Measurements from ENCODE around the gene PGA3. TPM values are rescaled to one million over a fixed set of nuclear protein-coding genes. Genes with fewer than 3 reads are reported as not detected.
"Not testable (repeated sequence)": the region's sequence is repeated elsewhere in the genome, so short reads cannot be mapped to it uniquely, and the experiment has no call there.

The PGA3 gene
- total RNA-seq, 2 experiments from 2014 or later = not detected

- DNase-seq (no peak), ATAC-seq (peak; percentile 16)
- Mint-ChIP-seq H3K27ac (no peak overlapping the region), H3K4me1 (peaks cover 4% of the 10 kb centered on the region), H3K4me3 (no peak overlapping the region), H3K9me3 (ENCODE audit: low read depth) (peaks cover 2% of the 10 kb centered on the region), H3K27me3 (peaks cover 31% of the 10 kb centered on the region), H3K36me3 (no peaks in the 10 kb centered on the region)
- CTCF ChIA-PET = no interaction called here
Measured at GRCh38 chr11:61201476-61201875, 1.8 kb upstream of the PGA3 start.

- CTCF ChIA-PET; H3K36me3 Mint-ChIP-seq; H3K9me3 Mint-ChIP-seq (ENCODE audit: low read depth); DNase-seq; H3K4me1 Mint-ChIP-seq; H3K4me3 Mint-ChIP-seq; H3K27ac Mint-ChIP-seq; ATAC-seq: not testable (repeated sequence)
- H3K27me3 Mint-ChIP-seq = peaks cover 27% of the 10 kb centered on the region
Measured at GRCh38 chr11:61203873-61204272, 558 bp downstream of the PGA3 start.

DNA sequence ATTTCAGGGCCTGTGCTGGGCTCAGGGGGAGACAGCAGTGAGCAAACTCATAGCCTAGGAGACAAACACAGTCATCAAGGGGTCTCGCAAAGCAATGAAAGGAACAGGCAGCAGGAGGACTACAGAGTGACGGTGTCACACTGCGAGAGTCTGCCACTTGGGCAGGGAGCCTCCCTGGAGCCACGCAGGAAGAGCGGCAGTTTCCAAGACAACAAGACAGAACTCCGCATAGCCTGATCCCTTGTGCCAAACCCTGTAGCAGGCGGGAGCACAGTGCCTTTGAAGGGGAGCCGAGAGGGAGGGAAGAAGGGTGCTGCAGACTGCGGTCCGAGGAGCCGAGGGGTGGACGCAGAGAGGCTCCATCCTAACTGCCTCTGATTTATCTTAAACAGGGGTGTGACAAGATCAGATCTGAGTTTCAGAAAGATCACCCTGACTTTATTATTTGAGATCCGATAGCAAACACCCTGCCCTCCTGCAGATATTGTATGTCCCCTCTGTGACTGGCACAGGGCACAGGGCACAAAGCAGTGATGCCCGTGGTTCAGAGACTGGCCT is 1.3 kb downstream of the PGA3 start:
- ATAC-seq; H3K27ac Mint-ChIP-seq; H3K4me1 Mint-ChIP-seq; DNase-seq; H3K9me3 Mint-ChIP-seq (ENCODE audit: low read depth); H3K4me3 Mint-ChIP-seq; CTCF ChIA-PET; H3K36me3 Mint-ChIP-seq: not testable (repeated sequence)
- H3K27me3 Mint-ChIP-seq = peaks cover 27% of the 10 kb centered on the region

DNA sequence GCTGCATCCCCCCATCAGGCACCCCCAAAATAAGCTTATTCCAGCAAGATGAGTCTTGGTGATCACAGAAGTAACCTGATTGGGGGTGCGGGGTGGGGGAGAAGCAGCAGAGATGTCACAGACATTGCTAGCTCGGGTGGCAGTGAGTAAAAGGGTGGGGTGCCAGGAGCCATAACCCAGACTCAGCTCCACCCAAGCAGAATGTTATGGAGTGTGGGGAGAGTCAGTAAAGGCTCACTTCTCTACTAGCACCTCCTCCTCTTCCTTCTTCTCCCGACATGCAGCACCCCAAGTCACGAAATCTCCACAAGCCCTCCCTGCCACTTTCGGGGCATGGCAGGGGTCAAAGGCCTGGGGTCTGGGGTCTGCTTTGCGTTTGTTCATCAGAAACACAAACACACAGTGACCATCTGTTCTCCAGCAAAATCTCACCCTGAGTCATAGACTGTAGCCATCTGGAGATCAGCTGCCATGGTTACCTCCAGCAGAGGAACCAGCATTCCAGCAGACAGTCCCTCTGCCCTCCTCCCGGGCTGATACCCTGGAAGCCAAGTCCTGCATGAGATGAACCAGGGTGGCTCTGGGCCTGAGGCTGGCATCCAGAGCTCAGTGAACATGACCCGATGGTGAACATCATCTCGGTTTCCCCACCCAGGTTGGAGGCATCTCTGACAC is 4.5 kb downstream of the PGA3 start:
- H3K27me3 Mint-ChIP-seq = not testable (repeated sequence)

DNA sequence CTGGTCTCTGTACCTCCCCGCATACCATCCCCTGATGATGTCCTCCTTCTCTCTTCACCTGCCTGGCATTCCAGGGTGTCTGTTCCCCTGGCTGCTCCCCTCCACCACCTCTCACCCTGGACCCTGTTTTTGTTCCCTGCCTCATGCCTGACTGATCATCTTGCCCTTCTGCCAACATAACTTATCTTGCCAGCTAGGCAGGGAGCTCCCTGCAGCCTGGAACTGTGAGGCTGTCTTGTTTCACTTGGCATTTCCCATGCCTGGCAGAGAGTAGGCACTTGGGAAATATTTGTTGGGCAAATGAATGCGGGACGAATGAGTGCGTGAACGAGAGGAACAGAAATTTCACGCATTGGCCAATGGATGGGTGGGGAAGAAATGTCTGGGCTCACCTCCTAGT is 7.3 kb downstream of the PGA3 start:
- H3K27ac Mint-ChIP-seq; H3K4me3 Mint-ChIP-seq; ATAC-seq; H3K36me3 Mint-ChIP-seq; CTCF ChIA-PET; DNase-seq; H3K27me3 Mint-ChIP-seq; H3K9me3 Mint-ChIP-seq (ENCODE audit: low read depth); H3K4me1 Mint-ChIP-seq: not testable (repeated sequence)

More for the DNA sequence above, 4.5 kb downstream of the PGA3 start:
- H3K36me3 Mint-ChIP-seq; H3K9me3 Mint-ChIP-seq (ENCODE audit: low read depth); H3K27ac Mint-ChIP-seq; DNase-seq; ATAC-seq; H3K4me1 Mint-ChIP-seq; H3K4me3 Mint-ChIP-seq; CTCF ChIA-PET: not testable (repeated sequence)

DNA sequence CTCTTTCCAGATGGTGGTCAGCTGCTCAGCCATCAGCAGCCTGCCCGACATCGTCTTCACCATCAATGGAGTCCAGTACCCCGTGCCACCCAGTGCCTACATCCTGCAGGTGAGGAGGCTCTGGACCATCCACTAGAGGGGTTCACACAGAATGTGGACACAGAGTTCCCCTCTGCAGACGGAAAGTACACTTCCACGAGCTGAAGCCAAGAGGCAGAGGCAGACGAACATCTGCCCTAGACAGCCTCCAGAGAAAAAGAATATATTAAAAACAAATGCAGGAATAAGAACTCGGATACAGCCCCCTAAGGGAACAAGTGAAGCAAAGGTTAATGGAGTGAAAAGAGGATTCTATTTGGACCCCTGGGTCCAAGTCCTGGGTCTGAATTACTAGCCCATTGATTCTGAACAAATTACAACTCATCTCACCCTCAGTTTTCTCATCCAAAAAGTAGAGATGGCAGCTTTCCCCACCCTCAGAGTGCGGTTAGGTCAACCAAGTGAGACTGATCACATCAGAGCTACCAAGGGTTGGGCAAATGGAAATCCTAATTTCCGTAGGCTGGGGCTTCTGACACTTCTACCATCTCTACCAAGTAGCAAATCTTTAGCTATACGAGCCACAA is 8.1 kb downstream of the PGA3 start:
- H3K36me3 Mint-ChIP-seq; ATAC-seq; H3K4me3 Mint-ChIP-seq; CTCF ChIA-PET; H3K27ac Mint-ChIP-seq; H3K9me3 Mint-ChIP-seq (ENCODE audit: low read depth); H3K4me1 Mint-ChIP-seq; H3K27me3 Mint-ChIP-seq; DNase-seq: not testable (repeated sequence)

GRCh38 chr11:61212202-61212601 is 8.9 kb downstream of the PGA3 start:
- CTCF ChIA-PET, H3K4me1 Mint-ChIP-seq, H3K27me3 Mint-ChIP-seq: not testable (repeated sequence)

GRCh38 chr11:61213711-61214324 is 10.5 kb downstream of the PGA3 start:
- ATAC-seq; H3K27ac Mint-ChIP-seq; H3K4me1 Mint-ChIP-seq; CTCF ChIA-PET; H3K4me3 Mint-ChIP-seq; H3K27me3 Mint-ChIP-seq; DNase-seq; H3K9me3 Mint-ChIP-seq (ENCODE audit: low read depth); H3K36me3 Mint-ChIP-seq: not testable (repeated sequence)

More at GRCh38 chr11:61212202-61212601, 8.9 kb downstream of the PGA3 start:
- not testable (repeated sequence) for H3K9me3 Mint-ChIP-seq (ENCODE audit: low read depth); H3K36me3 Mint-ChIP-seq; H3K27ac Mint-ChIP-seq; H3K4me3 Mint-ChIP-seq; DNase-seq; ATAC-seq

DNA sequence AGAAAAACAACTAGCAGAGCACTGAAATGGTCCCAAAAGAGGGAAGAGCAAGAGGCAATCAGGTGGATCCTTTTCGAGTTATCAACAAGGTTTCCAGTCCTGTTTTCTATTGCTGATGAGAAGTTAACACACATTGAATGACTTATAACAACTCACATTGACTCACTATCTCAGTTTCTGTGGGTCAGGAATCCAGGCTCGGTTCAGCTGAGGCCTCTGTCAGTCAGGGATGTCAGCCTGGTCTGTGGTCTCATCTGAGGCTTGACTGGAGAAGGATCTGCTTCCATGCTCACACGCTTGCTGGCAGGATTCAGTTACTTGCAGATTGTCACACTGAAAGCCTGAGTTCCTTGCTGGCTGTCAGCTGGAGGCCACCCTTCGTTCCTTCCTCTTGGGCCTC is 15.0 kb downstream of the PGA3 start:
- CTCF ChIA-PET; H3K9me3 Mint-ChIP-seq (ENCODE audit: low read depth); H3K27ac Mint-ChIP-seq; H3K36me3 Mint-ChIP-seq; DNase-seq; H3K4me1 Mint-ChIP-seq; H3K27me3 Mint-ChIP-seq; H3K4me3 Mint-ChIP-seq; ATAC-seq: not testable (repeated sequence)

DNA sequence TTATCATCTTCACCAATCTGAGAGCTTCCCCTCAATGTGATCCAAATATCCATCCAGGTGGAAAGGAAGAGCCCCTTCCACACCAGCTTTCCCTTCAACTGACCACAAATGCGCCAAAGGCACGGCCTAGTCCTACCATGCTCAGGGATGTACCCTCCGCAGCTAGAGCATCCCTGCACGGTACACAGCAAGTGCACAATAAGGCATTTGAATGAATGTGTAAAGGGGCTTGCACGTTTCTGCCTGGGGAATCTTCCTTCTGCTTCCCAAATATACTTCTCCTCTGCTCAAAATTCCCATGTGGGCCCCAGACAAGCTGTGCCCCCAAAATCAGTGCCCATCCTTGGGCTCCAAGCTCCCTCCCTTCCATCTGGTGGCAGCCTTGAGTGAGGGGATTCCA is 15.7 kb downstream of the PGA3 start:
- DNase-seq; H3K36me3 Mint-ChIP-seq; H3K27ac Mint-ChIP-seq; H3K9me3 Mint-ChIP-seq (ENCODE audit: low read depth); CTCF ChIA-PET; H3K4me1 Mint-ChIP-seq; ATAC-seq; H3K27me3 Mint-ChIP-seq; H3K4me3 Mint-ChIP-seq: not testable (repeated sequence)

- DNase-seq, CTCF ChIA-PET: not testable (repeated sequence)
Measured at GRCh38 chr11:61222047-61222446, 18.7 kb downstream of the PGA3 start, which contains the start of gene PGA4. PGA4 (plus strand) TSS chr11:61222347; CDS start chr11:61222401, 54 bp downstream.

GRCh38 chr11:61222692-61223091 is 19.4 kb downstream of the PGA3 start:
- CTCF ChIA-PET; H3K27ac Mint-ChIP-seq; H3K4me1 Mint-ChIP-seq; H3K9me3 Mint-ChIP-seq (ENCODE audit: low read depth); ATAC-seq; H3K4me3 Mint-ChIP-seq; H3K36me3 Mint-ChIP-seq; DNase-seq; H3K27me3 Mint-ChIP-seq: not testable (repeated sequence)

More at GRCh38 chr11:61222047-61222446, 18.7 kb downstream of the PGA3 start, which contains the start of gene PGA4:
- H3K9me3 Mint-ChIP-seq (ENCODE audit: low read depth); H3K27me3 Mint-ChIP-seq; ATAC-seq; H3K4me1 Mint-ChIP-seq; H3K27ac Mint-ChIP-seq; H3K4me3 Mint-ChIP-seq; H3K36me3 Mint-ChIP-seq: not testable (repeated sequence)

DNA sequence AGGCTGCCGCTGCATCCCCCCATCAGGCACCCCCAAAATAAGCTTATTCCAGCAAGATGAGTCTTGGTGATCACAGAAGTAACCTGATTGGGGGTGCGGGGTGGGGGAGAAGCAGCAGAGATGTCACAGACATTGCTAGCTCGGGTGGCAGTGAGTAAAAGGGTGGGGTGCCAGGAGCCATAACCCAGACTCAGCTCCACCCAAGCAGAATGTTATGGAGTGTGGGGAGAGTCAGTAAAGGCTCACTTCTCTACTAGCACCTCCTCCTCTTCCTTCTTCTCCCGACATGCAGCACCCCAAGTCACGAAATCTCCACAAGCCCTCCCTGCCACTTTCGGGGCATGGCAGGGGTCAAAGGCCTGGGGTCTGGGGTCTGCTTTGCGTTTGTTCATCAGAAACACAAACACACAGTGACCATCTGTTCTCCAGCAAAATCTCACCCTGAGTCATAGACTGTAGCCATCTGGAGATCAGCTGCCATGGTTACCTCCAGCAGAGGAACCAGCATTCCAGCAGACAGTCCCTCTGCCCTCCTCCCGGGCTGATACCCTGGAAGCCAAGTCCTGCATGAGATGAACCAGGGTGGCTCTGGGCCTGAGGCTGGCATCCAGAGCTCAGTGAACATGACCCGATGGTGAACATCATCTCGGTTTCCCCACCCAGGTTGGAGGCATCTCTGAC is 23.3 kb downstream of the PGA3 start:
- ATAC-seq; H3K36me3 Mint-ChIP-seq; H3K9me3 Mint-ChIP-seq (ENCODE audit: low read depth); H3K4me1 Mint-ChIP-seq; CTCF ChIA-PET; H3K4me3 Mint-ChIP-seq; H3K27me3 Mint-ChIP-seq; DNase-seq; H3K27ac Mint-ChIP-seq: not testable (repeated sequence)
